DMS53 (cell line): ENCODE results near the gene GNAI3.

ENCODE experiments used
- DNase-seq: peaks from one replicate; lab custom pipeline; 2025; lab: John Stamatoyannopoulos, UW

GNAI3 gene

GRCh38 chr1:109637446-109637845 lies 89.0 kb downstream of the GNAI3 start:
- DNase-seq: no peak

- no peak for DNase-seq
These were observed 90.8 kb downstream of the GNAI3 start for GRCh38 chr1:109639063-109639840.

GRCh38 chr1:109639841-109640184 lies 91.4 kb downstream of the GNAI3 start:
- no peak for DNase-seq

- DNase-seq: peak; percentile 78
These were observed 92.0 kb downstream of the GNAI3 start for GRCh38 chr1:109640285-109640865.

- DNase-seq: no peak
These were observed 92.8 kb downstream of the GNAI3 start for GRCh38 chr1:109641078-109641740.

GRCh38 chr1:109641861-109642260 lies 93.4 kb downstream of the GNAI3 start:
- no peak for DNase-seq

GRCh38 chr1:109642626-109643025 lies 94.2 kb downstream of the GNAI3 start:
- no peak for DNase-seq

GRCh38 chr1:109643385-109644230 lies 95.2 kb downstream of the GNAI3 start:
- DNase-seq: peak; percentile 86

GRCh38 chr1:109644670-109645069 lies 96.3 kb downstream of the GNAI3 start:
- DNase-seq: no peak

- DNase-seq: no peak
These were observed 101.1 kb downstream of the GNAI3 start for GRCh38 chr1:109649491-109649914.

- no peak for DNase-seq
These were observed 102.2 kb downstream of the GNAI3 start for GRCh38 chr1:109650609-109651008.

- DNase-seq: no peak
These were observed 104.0 kb downstream of the GNAI3 start for GRCh38 chr1:109652402-109652801.

- DNase-seq: no peak
These were observed 104.9 kb downstream of the GNAI3 start for GRCh38 chr1:109653306-109653705.

GRCh38 chr1:109654519-109654918 lies 106.1 kb downstream of the GNAI3 start:
- no peak for DNase-seq

- peak; percentile 75 for DNase-seq
These were observed 107.5 kb downstream of the GNAI3 start, which contains the start of gene GSTM4 for GRCh38 chr1:109655615-109656519. Gene GSTM4, plus strand, starts transcription at chr1:109656099. Its CDS starts 291 bp downstream, at chr1:109656390.

- DNase-seq: no peak
These were observed 109.0 kb downstream of the GNAI3 start for GRCh38 chr1:109657395-109657794.

- no peak for DNase-seq
These were observed 109.6 kb downstream of the GNAI3 start for GRCh38 chr1:109657970-109658369.

GRCh38 chr1:109658533-109659042 lies 110.2 kb downstream of the GNAI3 start:
- no peak for DNase-seq

GRCh38 chr1:109659145-109659544 lies 110.7 kb downstream of the GNAI3 start:
- no peak for DNase-seq

GRCh38 chr1:109659997-109660690 lies 111.7 kb downstream of the GNAI3 start:
- DNase-seq: no peak
